Activated CD8-positive, alpha-beta memory T cell treated with anti-CD3 and anti-CD28 coated beads, Interleukin-2, amount 50 U/mL, for 24 hours (primary cell): ENCODE measurements around the gene HECTD1.
"Not testable (repeated sequence)": the region's sequence is repeated elsewhere in the genome, so short reads cannot be mapped to it uniquely, and the experiment has no call there.

Experiments
- DNase-seq: peaks from one replicate; pipeline ENCODE4 v3.0.0-alpha.2; 2020; ENCODE audit errors: extremely low read depth

HECTD1 gene

GRCh38 chr14:31194661-31195060 is 12.9 kb downstream of the HECTD1 start:
- DNase-seq = no peak

GRCh38 chr14:31194095-31194494 is 13.5 kb downstream of the HECTD1 start:
- no peak for DNase-seq

- not testable (repeated sequence) for DNase-seq
Measured at GRCh38 chr14:31192544-31192943, 15.0 kb downstream of the HECTD1 start.

GRCh38 chr14:31190717-31191263 is 16.8 kb downstream of the HECTD1 start:
- no peak for DNase-seq

- no peak for DNase-seq
Measured at GRCh38 chr14:31190219-31190603, 17.4 kb downstream of the HECTD1 start.

GRCh38 chr14:31189346-31190218 is 18.0 kb downstream of the HECTD1 start:
- DNase-seq = no peak

- no peak for DNase-seq
Measured at GRCh38 chr14:31188744-31189143, 18.8 kb downstream of the HECTD1 start.

GRCh38 chr14:31182016-31182415 is 25.6 kb downstream of the HECTD1 start:
- DNase-seq = not testable (repeated sequence)

GRCh38 chr14:31181271-31181670 is 26.3 kb downstream of the HECTD1 start:
- no peak for DNase-seq

GRCh38 chr14:31180299-31181051 is 27.1 kb downstream of the HECTD1 start:
- no peak for DNase-seq

- no peak for DNase-seq
Measured at GRCh38 chr14:31174433-31174832, 33.2 kb downstream of the HECTD1 start.

- DNase-seq = no peak
Measured at GRCh38 chr14:31173120-31173837, 34.3 kb downstream of the HECTD1 start.

GRCh38 chr14:31172084-31172483 is 35.5 kb downstream of the HECTD1 start:
- no peak for DNase-seq

- DNase-seq = no peak
Measured at GRCh38 chr14:31170411-31170810, 37.2 kb downstream of the HECTD1 start.

- no peak for DNase-seq
Measured at GRCh38 chr14:31169877-31170276, 37.7 kb downstream of the HECTD1 start.

GRCh38 chr14:31167032-31167431 is 40.6 kb downstream of the HECTD1 start:
- no peak for DNase-seq

GRCh38 chr14:31166271-31166561 is 41.4 kb downstream of the HECTD1 start:
- no peak for DNase-seq

- no peak for DNase-seq
Measured at GRCh38 chr14:31164115-31164514, 43.5 kb downstream of the HECTD1 start.

- DNase-seq = no peak
Measured at GRCh38 chr14:31162910-31163649, 44.5 kb downstream of the HECTD1 start.

GRCh38 chr14:31161274-31161673 is 46.3 kb downstream of the HECTD1 start:
- DNase-seq = no peak

- DNase-seq = no peak
Measured at GRCh38 chr14:31159682-31160296, 47.8 kb downstream of the HECTD1 start.
